Measurements from ENCODE around the gene OR1C1. TPM values are rescaled to one million over a fixed set of nuclear protein-coding genes. Genes with fewer than 3 reads are reported as not detected.
"Not testable (repeated sequence)": the region's sequence is repeated elsewhere in the genome, so short reads cannot be mapped to it uniquely, and the experiment has no call there.

Gene OR1C1
- total RNA-seq, 1 experiment from 2014 or later: not detected

- Histone ChIP-seq H4K5ac (ENCODE audit: insufficient read length, low read depth, low read length) (no peak overlapping the region), H2BK120ac (ENCODE audit: low read depth, low read length, poor library complexity, severe bottlenecking) (no peak overlapping the region), H2BK5ac (ENCODE audit: insufficient read length, low read length) (no peak overlapping the region), H3K27ac (ENCODE audit: insufficient read length, low read depth, low read length) (no peak overlapping the region), H3K79me2 (ENCODE audit: insufficient read depth, low read length) (no peaks in the 10 kb centered on the region), H2BK20ac (ENCODE audit: low read depth, low read length, poor library complexity, severe bottlenecking) (no peak overlapping the region), H3K79me1 (ENCODE audit: insufficient read depth, low read depth, low read length, poor library complexity, severe bottlenecking) (no peaks in the 10 kb centered on the region), H3T11ph (ENCODE audit: low read length) (no peak overlapping the region), H2BK15ac (ENCODE audit: low read depth, low read length) (no peak overlapping the region), H4K8ac (replicated peaks; ENCODE audit: insufficient read length, low read depth, low read length) (no peak overlapping the region), H3K27me3 (ENCODE audit: insufficient read depth, low read length) (no peaks in the 10 kb centered on the region), H3K9ac (ENCODE audit: extremely low read depth, insufficient read length, low read length) (no peak overlapping the region), H4K91ac (ENCODE audit: insufficient read length, low read depth, low read length) (no peak overlapping the region), H3K4me2 (ENCODE audit: insufficient read depth, insufficient read length, low read length) (no peak overlapping the region), H3K23me2 (ENCODE audit: insufficient read length, low read depth, low read length, poor library complexity, severe bottlenecking) (no peaks in the 10 kb centered on the region), H3K4ac (ENCODE audit: low read depth, low read length) (no peak overlapping the region), H2AFZ (ENCODE audit: low read length) (no peak overlapping the region), H2BK12ac (ENCODE audit: insufficient read length, low read depth, low read length) (no peak overlapping the region), H3K4me1 (ENCODE audit: insufficient read depth, low read length) (no peaks in the 10 kb centered on the region), H3K9me3 (ENCODE audit: control insufficient read depth, low read depth, low read length) (peaks cover 6% of the 10 kb centered on the region), H3K56ac (ENCODE audit: insufficient read length, low read depth, low read length) (no peak overlapping the region), H3K14ac (ENCODE audit: insufficient read depth, low read length) (no peak overlapping the region), H2AK5ac (ENCODE audit: insufficient read length, low read length) (no peak overlapping the region), H4K20me1 (ENCODE audit: control insufficient read depth, insufficient read depth, insufficient read length) (no peaks in the 10 kb centered on the region), H3K18ac (ENCODE audit: insufficient read length, low read depth, low read length) (no peak overlapping the region), H3K23ac (ENCODE audit: insufficient read length, low read depth, low read length) (no peak overlapping the region)
- Mint-ChIP-seq H3K4me1 (no peaks in the 10 kb centered on the region), H3K4me3 (no peak overlapping the region), H3K36me3 (ENCODE audit: insufficient read depth in 1 of 3, low read depth in 3 of 3) (no peaks in the 10 kb centered on the region; a peak in 1 of 7 replicates), H3K27me3 (ENCODE audit: low read depth) (no peaks in the 10 kb centered on the region), H3K27ac (no peak overlapping the region), H3K9me3 (peaks cover 18 to 35% of the 10 kb centered on the region in 2 experiments)
- no peak for DNase-seq
- no peak for TF ChIP-seq CTCF (conservative IDR thresholded peaks at IDR 0.05)
Observed at GRCh38 chr1:247769603-247770002, 9.2 kb upstream of the OR1C1 start.

GRCh38 chr1:247754311-247754710, 6.0 kb downstream of the OR1C1 start:
- H3K4me3 Mint-ChIP-seq; H3K27me3 ChIP-seq (ENCODE audit: insufficient read depth, low read length); H4K5ac ChIP-seq (ENCODE audit: insufficient read length, low read depth, low read length); H2BK20ac ChIP-seq (ENCODE audit: low read depth, low read length, poor library complexity, severe bottlenecking); H3K56ac ChIP-seq (ENCODE audit: insufficient read length, low read depth, low read length); H3K23ac ChIP-seq (ENCODE audit: insufficient read length, low read depth, low read length); H3K36me3 Mint-ChIP-seq (ENCODE audit: insufficient read depth in 1 of 3, low read depth in 3 of 3); H3K79me2 ChIP-seq (ENCODE audit: insufficient read depth, low read length); H3K27ac Mint-ChIP-seq; H3K18ac ChIP-seq (ENCODE audit: insufficient read length, low read depth, low read length); H3K27ac ChIP-seq (ENCODE audit: insufficient read length, low read depth, low read length); H4K91ac ChIP-seq (ENCODE audit: insufficient read length, low read depth, low read length); H3T11ph ChIP-seq (ENCODE audit: low read length); H3K27me3 Mint-ChIP-seq (ENCODE audit: low read depth); H3K14ac ChIP-seq (ENCODE audit: insufficient read depth, low read length); H3K23me2 ChIP-seq (ENCODE audit: insufficient read length, low read depth, low read length, poor library complexity, severe bottlenecking); H2BK15ac ChIP-seq (ENCODE audit: low read depth, low read length); H2BK5ac ChIP-seq (ENCODE audit: insufficient read length, low read length); H3K4me1 ChIP-seq (ENCODE audit: insufficient read depth, low read length); H3K79me1 ChIP-seq (ENCODE audit: insufficient read depth, low read depth, low read length, poor library complexity, severe bottlenecking); H4K8ac ChIP-seq (replicated peaks; ENCODE audit: insufficient read length, low read depth, low read length); H2BK120ac ChIP-seq (ENCODE audit: low read depth, low read length, poor library complexity, severe bottlenecking); H3K4me1 Mint-ChIP-seq; H3K4me2 ChIP-seq (ENCODE audit: insufficient read depth, insufficient read length, low read length); H2AK5ac ChIP-seq (ENCODE audit: insufficient read length, low read length); H3K4ac ChIP-seq (ENCODE audit: low read depth, low read length); H4K20me1 ChIP-seq (ENCODE audit: control insufficient read depth, insufficient read depth, insufficient read length); H2AFZ ChIP-seq (ENCODE audit: low read length); H2BK12ac ChIP-seq (ENCODE audit: insufficient read length, low read depth, low read length); DNase-seq; H3K9ac ChIP-seq (ENCODE audit: extremely low read depth, insufficient read length, low read length): not testable (repeated sequence)
- H3K9me3 Mint-ChIP-seq: peaks cover 45 to 54% of the 10 kb centered on the region in 2 experiments
- peaks cover 20% of the 10 kb centered on the region for H3K9me3 ChIP-seq (ENCODE audit: control insufficient read depth, low read depth, low read length)
- WGBS (ENCODE audit: extremely low coverage, insufficient read length, low lambda C conversion rate): no CpG with 5 or more reads among the region's 1 CpG

Measured in H9 (cell line).